Measurements from ENCODE around the gene COA8.
"Not testable (repeated sequence)": the region's sequence is repeated elsewhere in the genome, so short reads cannot be mapped to it uniquely, and the experiment has no call there.

Gene COA8

GRCh38 chr14:103574104-103574503, 11.3 kb downstream of the COA8 start:
- no peak for DNase-seq (ENCODE audit: low read depth, low spot score)

- DNase-seq (ENCODE audit: low read depth, low spot score), result no peak
Observed at GRCh38 chr14:103574707-103575285, 12.0 kb downstream of the COA8 start.

- no peak for DNase-seq (ENCODE audit: low read depth, low spot score)
Observed at GRCh38 chr14:103576371-103577024, 13.7 kb downstream of the COA8 start.

- DNase-seq (ENCODE audit: low read depth, low spot score), result no peak
Observed at GRCh38 chr14:103578401-103579075, 15.8 kb downstream of the COA8 start.

- DNase-seq (ENCODE audit: low read depth, low spot score), result no peak
Observed at GRCh38 chr14:103581206-103581605, 18.4 kb downstream of the COA8 start.

GRCh38 chr14:103581954-103582703, 19.4 kb downstream of the COA8 start:
- no peak for DNase-seq (ENCODE audit: low read depth, low spot score)

GRCh38 chr14:103584326-103584915, 21.7 kb downstream of the COA8 start:
- no peak for DNase-seq (ENCODE audit: low read depth, low spot score)

- no peak for DNase-seq (ENCODE audit: low read depth, low spot score)
Observed at GRCh38 chr14:103593577-103593976, 30.8 kb downstream of the COA8 start.

GRCh38 chr14:103594265-103594664, 31.5 kb downstream of the COA8 start:
- no peak for DNase-seq (ENCODE audit: low read depth, low spot score)

GRCh38 chr14:103597623-103598377, 35.0 kb downstream of the COA8 start:
- no peak for DNase-seq (ENCODE audit: low read depth, low spot score)

GRCh38 chr14:103600503-103600902, 37.7 kb downstream of the COA8 start:
- no peak for DNase-seq (ENCODE audit: low read depth, low spot score)

GRCh38 chr14:103604620-103605019, 41.9 kb downstream of the COA8 start:
- no peak for DNase-seq (ENCODE audit: low read depth, low spot score)

- no peak for DNase-seq (ENCODE audit: low read depth, low spot score)
Observed at GRCh38 chr14:103606963-103607668, 44.4 kb downstream of the COA8 start.

GRCh38 chr14:103607822-103608221, 45.1 kb downstream of the COA8 start:
- no peak for DNase-seq (ENCODE audit: low read depth, low spot score)

GRCh38 chr14:103609081-103609480, 46.3 kb downstream of the COA8 start:
- DNase-seq (ENCODE audit: low read depth, low spot score), result not testable (repeated sequence)

GRCh38 chr14:103611215-103611614, 48.5 kb downstream of the COA8 start:
- no peak for DNase-seq (ENCODE audit: low read depth, low spot score)

GRCh38 chr14:103613517-103613916, 50.8 kb downstream of the COA8 start:
- DNase-seq (ENCODE audit: low read depth, low spot score), result no peak

GRCh38 chr14:103616635-103617300, 54.0 kb downstream of the COA8 start:
- no peak for DNase-seq (ENCODE audit: low read depth, low spot score)

- no peak for DNase-seq (ENCODE audit: low read depth, low spot score)
Observed at GRCh38 chr14:103619057-103619456, 56.3 kb downstream of the COA8 start.

- no peak for DNase-seq (ENCODE audit: low read depth, low spot score)
Observed at GRCh38 chr14:103621860-103622259, 59.1 kb downstream of the COA8 start.

Data from activated CD4-positive, CD25-positive, alpha-beta regulatory T cell treated with anti-CD3 and anti-CD28 coated beads, Interleukin-2, amount 50 U/mL, for 16 hours (primary cell).